Right renal cortex interstitium (tissue), 3 donors: ENCODE data around the gene SLC22A14. TPM values are rescaled to one million over a fixed set of nuclear protein-coding genes. Genes with fewer than 3 reads are reported as not detected.
"Not testable (repeated sequence)": the region's sequence is repeated elsewhere in the genome, so short reads cannot be mapped to it uniquely, and the experiment has no call there.

Experiments used
- DNase-seq, 3 donors: peaks; one replicate each; pipeline ENCODE4 v3.0.0-alpha.2; 2013; ENCODE audit warnings: low read depth in 3 of 3, low spot score in 2 of 3
- polyA plus RNA-seq, 3 donors: library from polyadenylated mRNA; unstranded; fragments of 120-200 nt; gene quantifications; one replicate each; pipeline ENCODE4 v1.2.1, GENCODE V29; 2013; ENCODE audit not compliant: insufficient read length in 3 of 3

SLC22A14 gene
- polyA plus RNA-seq, 3 donors = 0.30 to 0.44 (median 0.37) TPM

DNA sequence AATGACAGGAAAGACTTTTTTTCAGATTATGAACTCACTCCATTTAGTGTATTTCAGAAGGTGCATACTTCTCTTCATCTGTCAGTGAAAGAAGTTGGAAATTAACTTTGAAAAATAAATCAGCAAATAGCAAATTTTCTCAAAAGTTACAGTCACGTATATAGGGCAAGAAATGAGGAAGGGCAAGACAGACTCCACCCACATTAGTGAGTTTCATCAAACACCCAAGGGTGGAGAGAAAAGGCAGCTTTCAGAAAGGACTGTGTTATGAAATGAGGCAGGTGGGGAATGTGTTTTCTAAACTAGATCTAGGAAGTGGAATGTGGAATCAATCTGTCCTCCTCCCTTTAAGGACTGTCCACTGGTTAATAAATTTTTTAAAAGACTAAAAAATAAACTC is 13.6 kb upstream of the SLC22A14 start:
- no peak for DNase-seq

DNA sequence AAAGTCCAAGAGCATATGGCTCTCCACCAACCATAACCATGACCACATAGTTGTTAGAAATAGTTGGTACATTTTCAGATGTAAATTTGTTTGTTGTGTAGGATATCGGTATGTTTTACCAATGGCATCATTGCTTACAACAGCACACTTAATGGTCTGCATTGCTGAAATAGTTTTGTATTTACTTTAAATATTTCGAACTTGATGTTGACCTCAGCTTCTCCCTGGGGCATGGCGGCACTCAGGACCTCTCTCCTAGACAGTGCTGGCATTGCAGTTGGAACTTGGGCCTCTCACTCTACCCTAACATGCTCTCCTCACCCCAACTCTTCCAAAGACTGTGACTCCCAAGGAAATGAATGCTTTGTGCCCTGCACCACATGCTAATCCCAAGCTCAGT is 11.5 kb upstream of the SLC22A14 start:
- DNase-seq = no peak

DNA sequence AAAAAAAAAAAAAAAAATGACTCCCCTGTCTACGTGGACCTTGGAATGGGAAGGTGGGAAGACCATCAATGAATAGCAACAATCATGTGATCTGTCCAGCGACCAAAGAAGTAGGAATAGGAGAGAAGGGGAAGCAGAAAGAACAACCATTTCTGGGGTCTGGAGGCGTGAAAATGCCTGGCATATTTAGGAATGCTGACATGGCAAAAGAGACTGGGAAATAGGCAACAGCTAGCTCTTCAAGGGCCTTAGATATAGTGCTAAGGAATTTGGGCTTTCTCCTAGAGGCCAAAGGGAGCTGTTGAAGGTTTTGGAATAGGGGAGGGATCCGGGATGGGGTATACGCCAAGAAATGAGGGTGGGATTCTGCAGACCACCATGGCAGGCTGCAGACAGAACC is 10.5 kb upstream of the SLC22A14 start:
- DNase-seq = no peak

DNA sequence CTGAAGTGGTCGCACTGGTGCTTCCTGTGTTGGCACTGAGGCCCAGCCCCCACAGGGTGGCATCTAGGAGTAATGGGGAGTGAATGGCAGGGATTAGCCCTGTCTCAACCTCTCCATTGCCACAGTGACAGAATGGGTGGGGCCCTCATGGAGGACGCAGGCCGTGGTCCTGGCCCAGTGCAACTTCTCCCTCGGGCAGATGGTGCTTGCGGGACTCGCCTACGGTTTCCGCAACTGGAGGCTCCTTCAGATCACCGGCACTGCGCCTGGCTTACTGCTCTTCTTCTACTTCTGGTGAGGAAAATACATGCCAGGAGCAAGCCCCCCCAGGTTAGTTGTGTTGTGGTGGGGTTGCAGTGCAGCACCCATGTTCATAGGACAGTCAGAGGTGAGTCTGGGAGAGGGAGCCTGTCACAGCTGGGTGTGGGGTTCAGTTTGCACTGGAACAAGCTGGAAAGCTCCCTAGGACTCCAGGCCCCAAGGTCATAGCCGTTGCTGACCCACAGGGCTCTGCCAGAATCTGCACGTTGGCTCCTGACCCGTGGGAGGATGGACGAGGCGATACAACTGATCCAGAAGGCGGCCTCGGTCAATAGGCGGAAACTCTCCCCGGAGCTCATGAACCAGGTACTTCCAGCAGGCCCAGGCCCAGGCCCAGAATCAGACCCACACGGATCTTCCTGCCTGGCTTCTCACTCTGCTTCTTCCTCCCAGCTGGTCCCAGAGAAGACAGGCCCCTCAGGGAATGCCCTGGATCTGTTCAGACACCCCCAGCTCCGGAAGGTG is 7.0 kb upstream of the SLC22A14 start:
- DNase-seq = no peak

DNA sequence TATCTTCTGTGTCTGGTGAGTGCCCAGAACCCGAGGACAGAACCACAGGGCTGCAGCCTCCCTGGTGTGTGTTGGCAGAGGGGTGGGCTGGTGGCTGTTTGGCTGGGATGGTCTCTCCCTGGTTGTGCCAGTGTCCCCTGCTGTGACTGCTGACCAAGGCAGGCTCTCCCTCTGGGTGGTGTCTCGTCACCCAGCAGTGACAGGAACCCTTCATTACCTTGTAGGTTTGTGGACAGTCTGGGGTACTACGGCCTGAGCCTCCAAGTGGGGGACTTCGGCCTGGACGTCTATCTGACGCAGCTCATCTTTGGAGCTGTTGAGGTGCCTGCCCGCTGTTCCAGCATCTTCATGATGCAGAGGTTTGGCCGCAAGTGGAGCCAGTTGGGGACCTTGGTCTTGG is 6.4 kb upstream of the SLC22A14 start:
- no peak for DNase-seq

DNA sequence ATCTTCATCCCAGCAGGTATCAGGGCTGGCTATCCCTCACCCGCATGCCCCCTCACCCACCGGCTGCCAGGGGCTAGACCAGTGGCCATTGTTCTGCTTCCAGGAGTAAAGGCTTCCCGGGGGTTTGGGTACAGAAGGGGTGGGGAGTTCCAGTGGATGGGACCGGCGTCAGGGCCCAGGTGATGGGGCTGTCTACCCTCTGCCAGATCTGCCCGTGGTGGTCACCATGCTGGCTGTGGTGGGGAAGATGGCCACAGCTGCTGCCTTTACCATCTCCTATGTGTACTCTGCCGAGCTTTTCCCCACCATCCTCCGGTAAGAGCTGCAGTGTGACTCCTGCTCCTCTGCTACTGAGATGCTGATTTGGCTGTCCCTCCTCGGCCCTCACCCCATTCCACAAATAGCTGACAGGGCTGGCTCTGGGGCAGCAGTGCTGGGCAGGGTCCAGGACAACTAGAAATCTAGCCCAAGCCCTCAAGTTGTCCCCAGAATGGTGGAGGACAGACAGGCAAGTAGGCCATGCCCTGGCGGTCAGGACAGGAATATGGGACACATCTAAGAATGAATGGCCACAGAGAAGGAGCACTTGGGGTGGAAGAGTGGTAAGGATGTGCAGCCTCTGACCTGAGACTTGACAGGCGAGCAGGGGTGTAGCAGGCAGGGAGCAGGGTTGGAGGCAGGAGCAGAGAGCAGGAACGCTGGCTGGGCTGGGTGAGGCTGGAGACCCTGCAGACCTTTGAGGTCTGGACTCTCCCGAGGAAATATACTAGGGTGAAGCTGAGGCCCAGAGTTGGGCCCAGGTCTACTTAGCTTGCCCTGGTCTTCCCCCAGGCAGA is 5.8 kb upstream of the SLC22A14 start:
- no peak for DNase-seq

DNA sequence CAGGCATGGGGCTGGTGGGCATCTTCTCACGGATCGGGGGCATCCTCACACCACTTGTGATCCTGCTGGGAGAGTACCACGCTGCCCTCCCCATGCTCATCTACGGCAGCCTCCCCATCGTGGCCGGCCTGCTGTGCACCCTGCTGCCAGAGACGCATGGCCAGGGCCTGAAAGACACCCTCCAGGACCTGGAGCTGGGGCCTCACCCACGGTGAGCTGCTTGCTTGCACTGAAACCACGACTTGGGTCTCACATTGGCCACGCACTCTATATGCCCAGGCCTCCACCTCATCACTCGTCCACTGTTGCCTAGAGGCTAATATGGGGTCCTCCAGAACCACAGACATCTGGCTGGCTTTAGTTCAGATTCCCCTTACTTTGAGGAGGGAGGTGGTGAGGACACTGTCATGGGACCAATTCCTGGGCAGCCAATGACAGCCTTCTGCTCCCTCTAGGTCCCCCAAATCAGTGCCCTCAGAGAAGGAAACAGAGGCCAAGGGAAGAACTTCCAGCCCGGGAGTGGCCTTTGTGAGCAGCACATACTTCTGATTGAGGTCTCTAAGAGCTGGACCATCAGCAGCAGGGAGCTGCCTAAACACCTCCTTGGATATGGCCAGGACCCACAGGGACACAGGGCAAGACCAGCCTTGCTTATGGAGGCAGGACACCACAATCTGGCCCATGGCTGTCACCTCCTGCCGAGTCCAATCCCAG is 5.0 kb upstream of the SLC22A14 start:
- no peak for DNase-seq

DNA sequence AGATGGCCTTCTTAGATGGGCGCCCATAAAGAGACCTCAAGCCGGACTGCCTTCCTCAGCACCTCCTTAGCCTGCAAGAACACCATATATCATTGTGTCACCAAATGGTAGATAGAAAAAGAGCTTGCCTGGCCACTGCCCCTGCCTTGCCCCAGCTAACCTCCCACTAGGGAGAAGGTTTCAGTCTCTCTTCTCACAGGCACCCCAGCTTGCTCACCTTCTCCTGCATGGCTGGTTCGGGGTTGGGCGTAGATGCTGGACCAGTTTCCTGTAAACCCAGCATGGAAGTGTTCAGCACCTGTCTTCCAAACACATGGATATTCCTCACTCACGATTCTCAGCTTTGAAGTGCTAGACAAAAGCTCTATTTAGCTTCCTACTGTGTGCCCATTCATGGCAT is 3.3 kb upstream of the SLC22A14 start:
- DNase-seq = no peak

DNA sequence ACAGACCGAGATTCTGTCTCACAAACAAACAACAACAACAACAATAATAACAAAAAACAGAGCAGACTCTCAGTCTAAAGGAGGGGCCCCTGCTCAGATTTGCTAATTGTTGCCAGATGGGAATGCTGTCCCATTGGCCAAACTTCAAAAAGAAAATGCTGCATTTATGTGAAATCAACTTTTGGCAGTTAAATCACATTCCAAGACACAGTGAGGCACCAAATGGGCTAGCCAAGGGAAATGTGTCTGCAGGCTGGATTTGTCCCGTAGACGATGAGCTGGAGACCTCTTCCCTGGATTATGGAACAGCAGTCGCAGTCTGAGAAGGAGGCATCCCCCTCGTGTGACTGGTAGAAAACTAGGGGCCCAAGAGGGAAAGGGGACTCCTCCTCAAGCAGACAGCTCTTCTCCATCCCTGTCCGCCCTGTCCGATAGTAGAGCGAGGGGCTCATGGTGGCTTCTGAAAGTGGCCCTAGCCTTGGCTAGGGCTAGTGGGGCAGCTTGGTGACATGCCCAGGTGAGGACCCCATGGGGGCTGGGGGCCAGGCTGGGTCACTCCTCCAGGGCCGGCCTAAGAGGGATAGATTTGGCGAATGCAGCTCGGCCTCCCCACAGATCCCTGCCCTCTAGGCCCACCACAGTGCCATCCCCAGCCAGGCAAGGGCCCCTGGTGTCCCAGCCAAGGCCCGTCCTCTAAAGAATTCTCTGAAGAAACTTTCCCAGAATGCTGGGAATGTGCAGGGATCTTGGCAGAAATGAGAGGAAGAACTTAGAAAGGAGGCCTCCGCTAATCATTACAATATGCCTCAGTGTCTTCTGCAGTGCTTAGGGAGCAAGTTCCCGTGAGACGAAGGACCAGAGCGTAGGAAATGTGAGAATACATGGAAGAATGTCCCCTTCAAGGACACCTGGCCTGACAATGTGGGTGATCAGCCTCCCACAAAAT is 2.0 kb downstream of the SLC22A14 start:
- DNase-seq = no peak

DNA sequence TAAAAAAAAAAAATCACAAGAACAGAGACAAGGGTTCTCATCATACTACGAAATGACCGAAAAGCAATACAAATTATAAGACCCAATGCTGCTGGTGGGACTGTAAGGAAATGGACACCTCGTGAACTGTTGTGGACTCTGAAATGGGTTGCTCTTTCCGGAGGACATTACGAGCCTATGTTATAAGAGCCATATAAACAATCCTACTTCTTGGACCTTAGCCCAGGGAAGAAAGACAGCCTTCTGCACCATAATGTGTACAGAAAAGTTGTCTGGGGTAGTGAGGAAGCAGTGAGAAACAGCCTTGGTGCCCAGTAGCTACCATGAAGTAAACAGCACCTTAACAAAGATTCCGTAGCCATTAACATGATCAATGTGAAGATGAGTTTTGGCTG is 2.7 kb downstream of the SLC22A14 start:
- no peak for DNase-seq

DNA sequence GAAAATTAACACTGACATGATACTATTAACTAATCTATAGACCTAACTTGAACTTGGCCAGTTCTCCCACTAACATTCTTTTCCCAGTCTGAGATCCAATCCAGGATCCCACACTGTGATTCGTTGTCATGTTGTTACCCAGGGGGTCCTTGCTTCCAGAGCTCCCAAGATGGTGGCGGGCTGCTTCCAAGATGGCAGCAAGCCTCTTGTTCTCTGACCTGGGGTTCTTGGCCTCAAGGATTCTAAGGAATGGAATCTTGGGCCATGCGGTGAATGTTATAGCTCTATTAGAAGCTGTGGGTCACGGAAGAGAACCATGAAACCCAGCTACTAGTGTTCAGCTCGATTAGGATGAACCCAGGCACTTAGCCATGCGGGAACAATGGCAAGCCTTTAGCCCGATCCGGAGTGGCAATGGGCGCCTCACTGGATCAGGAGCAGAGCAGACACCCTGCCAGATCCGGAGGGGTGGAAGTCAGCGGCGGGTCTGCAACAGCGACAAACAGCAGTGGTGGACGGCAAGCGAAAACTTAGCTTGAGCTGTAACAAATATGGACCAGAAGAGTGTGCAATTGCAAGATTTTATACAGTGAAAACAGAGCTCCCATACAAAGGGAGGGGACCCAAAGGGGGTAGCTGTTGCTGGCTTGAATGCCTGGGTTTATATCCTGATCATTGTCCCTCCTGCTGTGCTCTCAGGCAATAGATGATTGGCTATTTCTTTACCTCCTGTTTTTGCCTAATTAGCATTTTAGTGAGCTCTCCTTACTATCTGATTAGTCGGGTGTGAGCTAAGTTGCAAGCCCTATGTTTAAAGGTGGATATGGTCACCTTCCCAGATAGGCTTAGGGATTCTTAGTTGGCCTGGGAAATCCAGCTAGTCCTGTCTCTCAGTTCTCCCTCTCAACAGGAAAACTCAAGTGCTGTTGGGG is 7.5 kb downstream of the SLC22A14 start:
- DNase-seq = not testable (repeated sequence)

DNA sequence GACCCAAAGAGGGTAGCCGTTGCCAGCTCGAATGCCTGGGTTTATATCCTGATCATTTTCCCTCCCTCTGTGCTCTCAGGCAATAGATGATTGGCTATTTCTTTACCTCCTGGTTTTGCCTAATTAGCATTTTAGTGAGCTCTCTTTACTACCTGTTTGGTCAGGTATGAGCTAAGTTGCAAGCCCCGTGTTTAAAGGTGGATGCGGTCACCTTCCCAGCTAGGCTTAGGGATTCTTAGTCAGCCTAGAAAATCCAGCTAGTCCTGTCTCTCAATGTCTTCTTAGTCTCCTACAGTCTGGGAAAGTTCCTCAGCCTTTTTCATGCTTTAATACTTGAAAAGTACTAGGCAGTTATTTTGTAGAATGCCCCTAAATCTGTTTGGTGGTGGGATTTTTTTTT is 15.0 kb downstream of the SLC22A14 start:
- not testable (repeated sequence) for DNase-seq

DNA sequence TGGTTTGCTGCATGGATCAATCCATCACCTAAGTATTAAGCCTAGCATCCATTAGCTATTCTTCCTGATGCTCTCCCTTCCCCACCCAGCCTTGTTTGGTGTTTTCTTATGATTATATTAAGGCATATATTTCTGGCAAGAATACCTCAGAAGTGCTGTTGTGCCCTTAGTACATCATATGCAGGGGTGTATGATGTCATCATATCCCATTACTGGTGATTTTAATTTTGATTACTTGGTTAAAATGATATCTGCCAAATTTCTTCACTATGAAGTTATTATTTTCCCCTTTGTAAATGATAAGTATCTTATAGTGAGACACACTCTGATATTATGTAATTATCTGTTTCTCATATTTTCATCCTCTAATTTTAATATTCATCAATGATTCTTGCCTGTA is 15.4 kb downstream of the SLC22A14 start:
- DNase-seq = no peak

DNA sequence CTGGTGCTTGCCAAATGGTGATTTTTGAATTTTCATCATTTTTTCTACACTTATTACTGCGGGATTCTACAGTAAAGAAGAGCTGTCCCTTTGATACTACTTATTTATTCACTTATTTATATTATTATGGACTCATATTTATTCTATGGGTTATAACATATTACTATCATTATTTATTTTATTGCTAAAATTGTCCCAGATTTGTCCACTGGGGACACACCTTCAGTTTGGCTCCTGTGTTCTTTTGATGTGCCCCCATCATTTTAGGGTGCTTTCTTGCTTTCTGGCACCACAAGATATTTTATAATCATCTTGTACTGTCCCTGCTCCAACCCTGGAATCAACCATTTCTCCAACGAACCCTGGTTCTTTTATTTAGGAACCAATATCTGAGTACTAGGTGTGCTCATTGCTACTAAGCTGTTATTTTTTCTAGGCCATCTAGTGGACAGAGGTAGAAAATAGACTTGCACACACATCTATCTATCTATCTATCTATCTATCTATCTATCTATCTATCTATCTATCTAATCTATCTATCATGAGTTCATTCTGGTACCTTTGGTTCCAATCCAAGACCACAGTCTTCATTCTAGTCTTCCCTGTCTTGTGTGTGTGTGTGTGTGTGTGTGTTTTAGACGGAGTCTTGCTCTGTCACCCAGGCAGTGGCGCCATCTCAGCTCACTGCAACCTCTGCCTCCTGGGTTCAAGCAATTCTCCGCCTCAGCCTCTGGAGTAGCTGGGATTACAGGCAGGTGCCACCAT is 16.0 kb downstream of the SLC22A14 start:
- DNase-seq = no peak

DNA sequence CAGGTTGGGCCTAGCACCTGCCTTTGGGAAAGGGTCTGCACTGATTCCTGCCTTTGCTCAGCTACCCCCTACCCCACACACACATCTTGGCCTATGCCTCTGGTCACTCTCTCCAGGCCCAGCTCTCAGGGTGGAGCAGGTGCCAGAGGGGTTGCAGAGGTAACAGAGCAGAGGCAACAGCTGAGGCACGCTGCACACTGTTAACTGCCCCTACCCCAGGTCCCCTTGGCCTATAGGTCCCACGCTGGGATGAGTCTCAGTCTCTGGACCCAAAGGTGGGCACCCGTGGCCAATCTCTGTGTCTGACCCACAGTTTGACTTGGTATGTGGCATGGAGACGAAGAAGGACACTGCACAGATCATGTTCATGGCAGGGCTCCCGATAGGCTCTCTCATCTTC is 24.8 kb downstream of the SLC22A14 start:
- no peak for DNase-seq

DNA sequence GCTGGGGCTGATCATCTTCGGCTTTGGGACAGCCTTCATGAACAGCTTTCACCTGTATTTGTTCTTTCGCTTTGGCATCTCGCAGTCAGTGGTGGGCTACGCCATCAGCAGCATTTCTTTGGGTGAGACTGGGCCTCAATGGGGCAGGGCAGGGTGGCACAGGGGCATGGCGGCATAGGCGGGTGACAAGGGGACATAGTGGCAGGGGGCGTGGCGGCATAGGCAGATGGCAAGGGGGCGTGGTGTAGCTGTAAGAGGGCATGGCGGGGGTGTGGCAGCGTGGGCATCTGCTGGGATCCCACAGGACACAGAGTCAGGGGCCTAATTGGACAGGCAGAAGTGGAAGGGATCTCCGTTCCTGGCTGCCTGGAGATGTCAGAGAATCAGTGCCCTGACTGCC is 25.5 kb downstream of the SLC22A14 start:
- no peak for DNase-seq

DNA sequence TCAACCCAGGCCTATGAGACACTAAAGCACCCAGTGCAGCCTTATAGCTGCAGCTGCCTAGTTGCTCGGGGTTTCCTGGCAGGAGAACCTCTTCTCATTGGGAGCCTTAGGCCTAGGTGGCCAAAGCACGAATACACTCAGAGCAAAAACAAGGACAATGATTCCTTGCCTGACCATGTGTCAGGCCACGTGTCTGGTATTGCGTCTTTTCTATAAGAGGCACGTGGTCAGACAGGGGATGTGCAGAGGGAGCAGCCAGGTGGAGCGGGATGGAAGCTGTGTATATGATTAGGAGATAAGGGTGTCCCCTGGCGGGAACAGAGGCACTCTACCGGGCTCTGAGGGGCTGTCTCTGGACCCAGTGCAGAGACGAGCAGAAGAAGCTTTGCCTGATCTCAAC is 26.4 kb downstream of the SLC22A14 start:
- DNase-seq = no peak

DNA sequence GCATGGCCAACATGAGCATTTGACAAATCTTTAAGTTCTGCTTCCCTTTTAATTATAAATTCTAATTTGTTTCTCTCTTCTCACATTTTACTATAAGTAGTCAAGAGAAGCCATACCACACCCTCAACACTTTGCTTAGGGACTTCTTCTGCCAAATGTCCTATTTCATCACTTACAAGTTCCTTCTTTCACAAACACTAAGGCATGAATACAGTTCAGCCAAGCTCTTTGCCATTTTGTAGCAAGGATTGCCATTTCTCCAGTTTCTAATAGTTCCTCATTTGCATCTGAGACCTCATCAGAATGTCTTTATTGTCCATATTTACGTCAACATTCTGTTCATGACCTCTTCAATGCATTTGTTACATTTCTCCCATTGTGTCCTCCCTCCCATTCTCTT is 29.4 kb downstream of the SLC22A14 start:
- DNase-seq = no peak

DNA sequence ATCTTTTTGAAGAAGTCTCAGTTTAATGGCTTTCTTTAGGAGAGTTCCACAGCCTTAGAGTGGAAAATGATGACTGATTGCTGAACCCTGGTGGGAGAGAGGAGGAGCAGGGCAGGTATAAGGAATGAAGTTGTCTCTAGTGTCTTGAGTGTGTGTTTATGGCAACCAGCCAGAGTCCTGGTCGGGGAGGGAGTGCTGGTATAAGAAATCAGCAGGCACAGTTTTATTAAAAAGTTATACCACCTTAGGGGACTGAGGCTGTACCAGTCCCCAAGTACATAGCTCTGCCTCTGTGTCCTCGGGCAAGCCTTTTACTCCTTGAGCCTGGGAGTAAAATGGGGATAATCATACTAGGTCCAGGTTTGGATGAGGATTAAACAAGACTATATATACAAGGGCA is 29.8 kb downstream of the SLC22A14 start:
- no peak for DNase-seq
